ENCODE measurements around the gene ERAL1. TPM values are rescaled to one million over a fixed set of nuclear protein-coding genes. Genes with fewer than 3 reads are reported as not detected.

The ERAL1 gene
- total and polyA plus RNA-seq, 2 of the 8 experiments (the other 6 are each of a cell fraction or from before 2014, with no cell fraction given) = 67.8 to 122 TPM

DNA sequence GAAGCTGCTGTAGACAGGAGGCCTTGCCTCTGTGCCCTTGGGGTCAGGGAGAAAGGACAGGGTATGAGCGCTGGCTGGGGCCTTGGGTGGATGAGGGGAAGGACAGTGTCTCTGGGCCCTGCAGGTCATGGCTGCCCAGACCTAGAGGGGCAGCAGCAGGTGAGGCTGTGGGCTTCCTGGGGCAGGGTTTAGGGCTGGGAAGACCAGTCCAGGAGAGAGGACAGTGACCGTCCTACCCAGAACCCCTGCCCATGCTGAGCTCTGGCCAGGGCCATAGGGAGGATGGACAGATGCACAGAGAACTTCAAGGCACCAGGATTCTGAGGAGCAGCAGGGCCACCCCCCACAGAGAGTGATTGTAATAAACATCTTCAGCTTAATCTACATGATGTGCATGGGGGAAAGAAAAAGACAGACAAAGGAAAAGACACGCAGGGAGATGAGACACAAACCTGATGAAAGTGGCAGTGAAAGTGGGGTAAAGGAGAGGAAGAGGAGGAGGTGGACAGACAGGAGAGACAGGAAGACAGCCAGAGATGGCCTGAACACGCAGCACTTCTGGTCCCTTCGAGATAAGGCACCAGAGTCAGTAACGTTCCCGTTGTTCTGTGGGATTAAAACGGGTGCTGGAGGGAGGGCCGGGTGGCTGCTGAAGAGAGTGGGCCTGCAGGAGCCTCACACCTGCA, 25.2 kb downstream of the ERAL1 start (continued):
- no peak for TF ChIP-seq USF2 (IDR thresholded peaks at IDR 0.05; ENCODE audit: low read length)
- no peak for TF ChIP-seq HDAC2 (IDR thresholded peaks at IDR 0.05; ENCODE audit: borderline replicate concordance in 1 of 2, low read depth in 2 of 2, low read length in 2 of 2)
- TF ChIP-seq TEAD4 (IDR thresholded peaks at IDR 0.05; ENCODE audit: low read depth, low read length) = no peak
- no peak for TF ChIP-seq SUZ12 (IDR thresholded peaks at IDR 0.05; ENCODE audit: low read length)
- TF ChIP-seq SP4 (IDR thresholded peaks at IDR 0.05; ENCODE audit: low read length) = no peak

Data from H1 (cell line).